HEK293 (cell line): ENCODE measurements around the gene FBXL7.

Source experiments
- SETDB1 ChIP-seq: IDR thresholded peaks from one replicate; pipeline ENCODE4 v1.6.1; 2017; ENCODE audit warnings: mild to moderate bottlenecking, low read length, moderate library complexity, mixed read lengths; ENCODE audit not compliant: insufficient read length
- ZFP37 ChIP-seq: fragments of 450-650 bp; formaldehyde crosslinking; IDR thresholded peaks from 2 replicates; pipeline ENCODE4 v1.5.1; 2016; ENCODE audit warnings: missing biosample characterization, missing genetic modification characterization
- ZNF146 ChIP-seq: fragments of 450-650 bp; formaldehyde crosslinking; IDR thresholded peaks from 2 replicates; pipeline ENCODE4 v1.5.1; 2016; ENCODE audit warnings: missing biosample characterization, missing genetic modification characterization
- TF ChIP-seq, protein P1 (sequence below): fragments of 450-650 bp; formaldehyde crosslinking; IDR thresholded peaks from 2 replicates; pipeline ENCODE4 v1.5.1; 2016; ENCODE audit warnings: missing biosample characterization, missing genetic modification characterization
- TF ChIP-seq, protein P2 (sequence below): fragments of 450-650 bp; formaldehyde crosslinking; IDR thresholded peaks from 2 replicates; pipeline ENCODE4 v1.5.1; 2016; ENCODE audit warnings: missing biosample characterization, missing genetic modification characterization

DNA sequence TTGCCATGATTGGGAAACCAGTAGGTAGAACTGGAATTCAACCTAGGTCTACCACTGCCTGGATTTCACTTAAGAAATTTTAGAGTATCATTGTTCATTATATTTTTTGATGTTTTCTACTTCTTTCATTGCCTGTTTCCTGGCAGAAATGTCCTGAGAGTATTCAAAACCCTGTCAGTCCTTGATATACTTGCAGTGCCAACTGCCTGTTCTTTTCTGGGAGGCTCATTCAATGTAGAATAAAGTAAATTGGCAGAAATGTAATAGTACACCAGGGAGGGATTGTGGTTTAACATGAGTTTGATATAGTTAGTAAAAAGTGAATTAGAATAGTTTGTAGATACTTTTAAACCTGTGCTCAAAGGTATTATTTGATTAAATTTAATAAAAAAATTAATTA, 286.3 kb downstream of the FBXL7 start:
- TF ChIP-seq ZNF146 (tag by site-specific recombination) (no peak), SETDB1 (no peak), ZFP37 (tag by site-specific recombination) (no peak)
- TF ChIP-seq, protein P1, sequence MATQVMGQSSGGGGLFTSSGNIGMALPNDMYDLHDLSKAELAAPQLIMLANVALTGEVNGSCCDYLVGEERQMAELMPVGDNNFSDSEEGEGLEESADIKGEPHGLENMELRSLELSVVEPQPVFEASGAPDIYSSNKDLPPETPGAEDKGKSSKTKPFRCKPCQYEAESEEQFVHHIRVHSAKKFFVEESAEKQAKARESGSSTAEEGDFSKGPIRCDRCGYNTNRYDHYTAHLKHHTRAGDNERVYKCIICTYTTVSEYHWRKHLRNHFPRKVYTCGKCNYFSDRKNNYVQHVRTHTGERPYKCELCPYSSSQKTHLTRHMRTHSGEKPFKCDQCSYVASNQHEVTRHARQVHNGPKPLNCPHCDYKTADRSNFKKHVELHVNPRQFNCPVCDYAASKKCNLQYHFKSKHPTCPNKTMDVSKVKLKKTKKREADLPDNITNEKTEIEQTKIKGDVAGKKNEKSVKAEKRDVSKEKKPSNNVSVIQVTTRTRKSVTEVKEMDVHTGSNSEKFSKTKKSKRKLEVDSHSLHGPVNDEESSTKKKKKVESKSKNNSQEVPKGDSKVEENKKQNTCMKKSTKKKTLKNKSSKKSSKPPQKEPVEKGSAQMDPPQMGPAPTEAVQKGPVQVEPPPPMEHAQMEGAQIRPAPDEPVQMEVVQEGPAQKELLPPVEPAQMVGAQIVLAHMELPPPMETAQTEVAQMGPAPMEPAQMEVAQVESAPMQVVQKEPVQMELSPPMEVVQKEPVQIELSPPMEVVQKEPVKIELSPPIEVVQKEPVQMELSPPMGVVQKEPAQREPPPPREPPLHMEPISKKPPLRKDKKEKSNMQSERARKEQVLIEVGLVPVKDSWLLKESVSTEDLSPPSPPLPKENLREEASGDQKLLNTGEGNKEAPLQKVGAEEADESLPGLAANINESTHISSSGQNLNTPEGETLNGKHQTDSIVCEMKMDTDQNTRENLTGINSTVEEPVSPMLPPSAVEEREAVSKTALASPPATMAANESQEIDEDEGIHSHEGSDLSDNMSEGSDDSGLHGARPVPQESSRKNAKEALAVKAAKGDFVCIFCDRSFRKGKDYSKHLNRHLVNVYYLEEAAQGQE (tag by site-specific recombination): no peak
- TF ChIP-seq, protein P2, sequence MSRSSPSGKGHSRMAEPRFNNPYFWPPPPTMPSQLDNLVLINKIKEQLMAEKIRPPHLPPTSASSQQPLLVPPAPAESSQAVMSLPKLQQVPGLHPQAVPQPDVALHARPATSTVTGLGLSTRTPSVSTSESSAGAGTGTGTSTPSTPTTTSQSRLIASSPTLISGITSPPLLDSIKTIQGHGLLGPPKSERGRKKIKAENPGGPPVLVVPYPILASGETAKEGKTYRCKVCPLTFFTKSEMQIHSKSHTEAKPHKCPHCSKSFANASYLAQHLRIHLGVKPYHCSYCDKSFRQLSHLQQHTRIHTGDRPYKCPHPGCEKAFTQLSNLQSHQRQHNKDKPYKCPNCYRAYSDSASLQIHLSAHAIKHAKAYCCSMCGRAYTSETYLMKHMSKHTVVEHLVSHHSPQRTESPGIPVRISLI: no peak
